Stimulated activated naive CD8-positive, alpha-beta T cell treated with anti-CD3 and anti-CD28 coated beads, Interleukin-15, amount 100 ng/mL, for 72 hours (primary cell): Measurements from ENCODE around the gene ZC3H8.

Source experiments
- ATAC-seq: fragments of 150-1000 bp; cut with Tn5 transposase; 2 replicates; pipeline ENCODE4 v1.10.0; 2021; ENCODE audit warnings: mild to moderate bottlenecking, moderate library complexity
- DNase-seq, 2 donors: peaks; one replicate each; pipeline ENCODE4 v3.0.0; 2021 to 2022
- H3K27ac Mint-ChIP-seq, 2 donors: one replicate each; pipeline ENCODE4 v1.8.0; 2022; ENCODE audit warnings: mild to moderate bottlenecking in 2 of 2, mixed read lengths in 2 of 2, moderate library complexity in 2 of 2
- H3K27me3 Mint-ChIP-seq: one replicate; pipeline ENCODE4 v1.8.0; 2022; ENCODE audit warnings: mixed read lengths
- H3K4me1 Mint-ChIP-seq: one replicate; pipeline ENCODE4 v1.8.0; 2022; ENCODE audit warnings: mild to moderate bottlenecking, mixed read lengths
- H3K4me3 Mint-ChIP-seq, 2 donors: one replicate each; pipeline ENCODE4 v1.8.0; 2022; ENCODE audit warnings: mild to moderate bottlenecking in 2 of 2, mixed read lengths in 2 of 2, moderate library complexity in 1 of 2
- H3K9me3 Mint-ChIP-seq, 2 donors: one replicate each; pipeline ENCODE4 v1.8.0; 2022; ENCODE audit warnings: mixed read lengths in 2 of 2

The ZC3H8 gene

DNA sequence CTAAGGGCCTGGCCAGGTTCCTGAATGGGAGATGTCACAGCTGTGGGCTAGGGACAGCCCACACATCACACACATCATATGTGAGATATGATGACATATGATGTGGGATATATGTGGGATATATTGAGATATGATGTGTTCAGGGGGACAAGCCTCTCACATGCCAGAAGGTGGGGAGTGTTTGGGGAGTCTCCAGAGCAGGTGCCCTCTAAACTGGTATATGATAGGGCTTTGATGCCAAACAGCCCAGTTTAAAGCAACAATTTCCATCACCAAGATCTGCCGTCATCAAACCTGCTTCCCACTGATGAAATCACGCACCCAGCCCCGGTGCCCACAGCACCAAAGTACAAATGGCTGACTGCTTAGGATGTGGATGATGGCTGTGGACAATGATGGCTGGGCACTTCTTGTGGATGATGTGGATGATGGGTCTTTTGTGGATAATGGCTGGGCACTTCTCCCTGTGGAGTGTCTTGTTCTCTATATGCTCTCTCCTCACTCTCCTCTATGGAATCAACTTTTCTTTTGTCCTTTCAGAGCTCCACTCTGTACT lies 65.8 kb downstream of the ZC3H8 start:
- H3K4me1 Mint-ChIP-seq, result peaks cover 72% of the 10 kb centered on the region
- peak overlapping the region in 1 of 2 donors; percentile 51 for H3K4me3 Mint-ChIP-seq
- H3K27me3 Mint-ChIP-seq, result no peaks in the 10 kb centered on the region
- ATAC-seq (no peak), DNase-seq (no peak)
- peak overlapping the region; percentile 96 to 97 for H3K27ac Mint-ChIP-seq
- peaks cover 4 to 6% of the 10 kb centered on the region in 2 donors for H3K9me3 Mint-ChIP-seq

DNA sequence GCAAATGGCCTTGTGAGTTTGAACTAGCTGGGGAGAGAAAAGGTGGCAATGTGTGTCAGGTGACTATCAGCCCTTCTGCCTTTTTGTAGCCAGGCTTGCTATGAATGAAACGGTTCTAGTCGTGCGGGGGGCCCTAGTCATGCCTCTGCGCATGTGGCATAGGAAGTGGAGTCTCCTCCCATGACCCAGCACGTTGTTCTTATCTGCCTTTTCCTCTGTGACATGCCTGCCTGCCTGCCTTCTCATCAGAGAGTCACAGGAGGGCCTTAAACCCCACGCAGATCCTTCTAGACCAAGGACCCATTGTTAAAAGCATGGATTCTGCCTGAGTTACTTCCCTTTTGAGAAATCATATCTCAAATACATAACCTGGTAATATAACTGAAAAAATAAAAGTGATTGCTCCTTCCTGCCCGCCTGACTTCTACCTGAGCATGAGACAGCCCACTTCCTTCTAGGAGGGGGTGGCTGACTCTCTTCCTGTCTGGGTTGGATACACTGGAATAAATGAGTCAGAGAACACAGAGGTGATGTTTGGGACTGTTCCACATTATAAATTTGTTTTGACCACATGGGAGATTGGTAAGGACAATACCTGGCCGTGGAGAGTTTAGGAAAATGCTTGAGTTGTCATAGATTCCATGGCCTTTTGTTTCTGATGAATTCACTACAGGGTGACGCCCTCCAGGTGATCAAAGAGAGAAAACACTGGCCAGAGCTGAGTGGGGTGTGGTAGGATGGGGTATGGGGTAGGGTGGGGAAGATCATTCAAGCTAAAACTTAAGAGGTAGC lies 66.8 kb downstream of the ZC3H8 start:
- DNase-seq, result peak; percentile 69 to 84
- peaks cover 4 to 6% of the 10 kb centered on the region in 2 donors for H3K9me3 Mint-ChIP-seq
- peak overlapping the region; percentile 51 to 68 for H3K4me3 Mint-ChIP-seq
- peak; percentile 93 for ATAC-seq
- peaks cover 79% of the 10 kb centered on the region for H3K4me1 Mint-ChIP-seq
- H3K27me3 Mint-ChIP-seq, result no peaks in the 10 kb centered on the region
- peak overlapping the region; percentile 96 to 97 for H3K27ac Mint-ChIP-seq

DNA sequence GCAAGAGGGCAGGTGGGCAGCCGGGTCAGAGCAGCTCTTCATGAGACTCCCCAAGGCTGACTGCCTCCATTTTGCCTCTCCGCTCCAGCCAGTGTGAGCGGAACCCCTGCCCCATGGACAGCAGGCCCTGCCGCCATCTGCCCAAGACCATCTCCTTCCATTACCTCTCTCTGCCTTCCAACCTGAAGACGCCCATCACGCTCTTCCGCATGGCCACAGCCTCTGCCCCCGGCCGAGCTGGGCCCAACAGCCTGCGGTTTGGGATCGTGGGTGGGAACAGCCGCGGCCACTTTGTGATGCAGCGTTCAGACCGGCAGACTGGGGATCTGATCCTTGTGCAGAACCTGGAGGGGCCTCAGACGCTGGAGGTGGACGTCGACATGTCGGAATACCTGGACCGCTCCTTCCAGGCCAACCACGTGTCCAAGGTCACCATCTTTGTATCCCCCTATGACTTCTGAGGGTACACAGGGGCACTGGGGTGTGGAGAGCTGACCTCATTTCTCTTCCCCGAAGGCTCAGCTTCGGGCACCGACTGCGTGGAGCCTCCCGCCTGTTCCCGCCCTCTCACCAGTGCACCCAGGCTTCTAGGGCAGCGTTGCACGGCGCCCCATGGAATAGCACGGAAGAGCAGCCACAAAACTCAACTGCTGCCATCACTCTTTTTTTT lies 67.7 kb downstream of the ZC3H8 start:
- Mint-ChIP-seq H3K4me3 (peak overlapping the region; percentile 42 to 68), H3K27ac (peak overlapping the region; percentile 96 to 97)
- no peak for ATAC-seq

GRCh38 chr2:112185131-112185530 lies 69.7 kb downstream of the ZC3H8 start:
- peaks cover 78% of the 10 kb centered on the region for H3K4me1 Mint-ChIP-seq

More for the DNA sequence above, 67.7 kb downstream of the ZC3H8 start:
- DNase-seq, result no peak
- H3K9me3 Mint-ChIP-seq, result peaks cover 4 to 6% of the 10 kb centered on the region in 2 donors
- peaks cover 83% of the 10 kb centered on the region for H3K4me1 Mint-ChIP-seq
- no peaks in the 10 kb centered on the region for H3K27me3 Mint-ChIP-seq

DNA sequence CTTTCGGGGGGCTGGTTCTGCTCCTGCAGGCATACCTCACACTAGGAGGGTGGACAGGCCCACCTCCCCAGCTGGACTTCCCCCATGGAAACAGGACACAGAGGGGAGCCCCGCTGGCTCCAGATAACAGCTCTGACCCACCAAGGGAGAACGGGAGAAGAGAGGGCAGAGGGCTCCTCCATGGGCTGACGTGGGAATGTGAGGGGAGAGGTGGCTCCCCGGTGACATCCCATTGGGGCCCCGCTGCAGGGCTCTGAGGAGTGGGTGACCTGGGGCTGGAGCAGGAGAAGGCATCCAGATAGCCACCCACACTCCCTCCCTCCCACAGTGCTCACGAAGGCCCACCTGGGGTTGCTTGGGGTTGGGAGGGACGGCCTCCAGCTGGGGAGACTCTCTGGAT lies 70.7 kb downstream of the ZC3H8 start:
- H3K4me1 Mint-ChIP-seq, result peaks cover 67% of the 10 kb centered on the region
- no peak for DNase-seq
- H3K9me3 Mint-ChIP-seq, result peaks cover 4 to 14% of the 10 kb centered on the region in 2 donors
- H3K4me3 Mint-ChIP-seq, result no peak overlapping the region
- ATAC-seq, result no peak
- peaks cover 8% of the 10 kb centered on the region for H3K27me3 Mint-ChIP-seq
- no peak overlapping the region for H3K27ac Mint-ChIP-seq

More at GRCh38 chr2:112185131-112185530, 69.7 kb downstream of the ZC3H8 start:
- ATAC-seq, result no peak
- no peak overlapping the region for H3K27ac Mint-ChIP-seq
- no peak for DNase-seq
- H3K27me3 Mint-ChIP-seq, result no peaks in the 10 kb centered on the region
- H3K9me3 Mint-ChIP-seq, result peaks cover 4 to 6% of the 10 kb centered on the region in 2 donors
- H3K4me3 Mint-ChIP-seq, result no peak overlapping the region

DNA sequence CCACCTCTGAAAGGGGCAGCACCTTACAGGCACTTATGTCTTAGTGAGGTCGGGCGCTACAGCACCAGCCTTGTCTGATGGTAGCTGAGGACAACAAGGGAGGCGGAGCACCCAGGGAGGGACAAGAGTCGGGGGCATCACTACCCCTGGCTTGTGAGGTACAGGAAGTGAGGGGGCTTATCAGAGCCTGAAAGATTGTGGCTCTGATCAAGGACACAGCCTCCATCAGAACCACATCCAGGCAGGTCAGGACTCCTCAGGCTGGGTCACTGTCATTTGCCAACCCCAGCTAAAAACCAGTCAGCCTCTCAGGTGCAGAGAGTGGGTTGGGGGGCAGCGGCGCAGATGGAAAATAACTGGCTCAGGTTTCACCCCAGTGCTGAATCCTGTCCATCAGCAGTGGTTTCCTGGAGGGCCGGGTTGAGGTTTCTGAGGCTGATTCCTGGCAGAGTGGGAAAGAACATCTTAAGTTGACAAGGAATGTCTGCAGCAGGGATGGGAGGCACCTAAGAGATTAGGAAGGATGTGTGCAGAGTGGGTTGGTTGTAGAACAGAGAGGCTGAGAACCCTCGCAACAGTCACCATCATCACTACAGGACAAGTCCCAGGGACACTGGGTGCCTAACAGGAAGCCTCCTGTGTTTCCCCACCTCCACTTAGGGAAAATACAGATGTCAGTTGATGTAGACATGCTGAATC lies 71.4 kb downstream of the ZC3H8 start:
- no peak for ATAC-seq
- Mint-ChIP-seq H3K27ac (peak overlapping the region; percentile 8 to 20), H3K9me3 (peaks cover 4 to 14% of the 10 kb centered on the region in 2 donors), H3K27me3 (peaks cover 8% of the 10 kb centered on the region), H3K4me3 (peak overlapping the region; percentile 19 to 40), H3K4me1 (peaks cover 61% of the 10 kb centered on the region)
- no peak for DNase-seq

GRCh38 chr2:112182581-112183034 lies 72.2 kb downstream of the ZC3H8 start:
- Mint-ChIP-seq H3K27me3 (peaks cover 8% of the 10 kb centered on the region), H3K4me1 (peaks cover 52% of the 10 kb centered on the region), H3K9me3 (peaks cover 4 to 13% of the 10 kb centered on the region in 2 donors), H3K4me3 (peak overlapping the region; percentile 50 to 71), H3K27ac (peak overlapping the region in 1 of 2 donors; percentile 64)
- peak; percentile 37 for ATAC-seq
- DNase-seq, result peak in 1 of 2 donors; percentile 22

- H3K4me3 Mint-ChIP-seq, result peak overlapping the region; percentile 50 to 71
- peaks cover 8% of the 10 kb centered on the region for H3K27me3 Mint-ChIP-seq
- H3K27ac Mint-ChIP-seq, result no peak overlapping the region
- DNase-seq, result peak; percentile 32 to 42
- peak; percentile 80 for ATAC-seq
- peaks cover 0 to 8% of the 10 kb centered on the region in 2 donors for H3K9me3 Mint-ChIP-seq
- peaks cover 44% of the 10 kb centered on the region for H3K4me1 Mint-ChIP-seq
Measured at GRCh38 chr2:112181571-112182290, 73.1 kb downstream of the ZC3H8 start.

DNA sequence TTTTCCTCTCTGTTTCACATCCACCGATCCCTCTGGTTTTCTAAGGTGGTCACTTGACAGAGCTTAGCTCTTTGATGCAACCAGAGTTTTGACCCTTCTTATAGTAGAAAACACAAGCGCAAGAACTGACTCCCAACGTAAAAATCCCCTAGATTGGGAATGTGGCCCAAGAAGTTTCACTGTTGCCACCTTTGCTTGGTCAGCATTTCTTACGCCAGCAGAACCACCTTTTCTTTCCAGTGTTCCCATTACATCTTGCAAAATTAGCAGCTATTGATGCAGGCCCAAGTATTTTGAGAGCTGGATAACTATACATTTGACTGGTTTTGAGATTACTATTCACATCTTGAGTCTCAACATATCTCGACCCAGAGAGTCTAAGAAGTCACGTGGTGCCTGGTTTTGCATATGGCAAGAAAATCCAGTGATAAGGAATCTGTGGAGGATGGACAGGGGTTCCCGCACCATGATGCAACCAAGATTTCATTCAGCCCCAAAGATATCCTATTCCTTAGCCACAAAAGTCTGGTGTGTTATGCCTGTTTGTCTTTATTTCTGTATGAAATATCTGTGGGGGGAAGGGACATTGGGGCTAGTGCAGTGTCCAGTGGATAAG lies 78.8 kb downstream of the ZC3H8 start:
- Mint-ChIP-seq H3K27ac (no peak overlapping the region), H3K4me1 (peaks cover 8% of the 10 kb centered on the region), H3K4me3 (no peak overlapping the region), H3K27me3 (peaks cover 8% of the 10 kb centered on the region), H3K9me3 (peaks cover 0 to 8% of the 10 kb centered on the region in 2 donors)
- DNase-seq (no peak), ATAC-seq (no peak)

DNA sequence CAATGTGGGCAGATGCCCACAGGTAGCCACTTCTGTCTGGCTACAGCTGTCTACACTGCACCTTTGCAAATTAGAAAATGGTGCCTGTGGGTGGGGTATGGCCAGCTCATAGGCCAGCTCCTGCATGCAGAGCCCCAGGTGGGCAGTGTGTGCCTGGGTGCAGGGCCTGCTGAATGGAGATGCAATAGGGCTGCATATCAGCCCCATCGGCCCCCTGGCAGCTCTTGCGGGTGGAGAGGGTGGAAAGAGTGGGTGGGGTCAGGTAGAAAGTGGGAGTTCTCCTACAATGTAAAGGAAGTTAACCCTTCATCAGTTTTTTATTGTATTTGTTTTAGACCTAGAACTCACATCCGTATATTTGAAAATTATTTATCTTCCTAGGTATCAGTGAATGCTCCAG lies 79.5 kb downstream of the ZC3H8 start:
- Mint-ChIP-seq H3K9me3 (peaks cover 0 to 8% of the 10 kb centered on the region in 2 donors), H3K27ac (no peak overlapping the region), H3K4me3 (no peak overlapping the region), H3K4me1 (peaks cover 8% of the 10 kb centered on the region), H3K27me3 (peaks cover 8% of the 10 kb centered on the region)
- ATAC-seq (no peak), DNase-seq (no peak)

- H3K27ac Mint-ChIP-seq, result no peak overlapping the region
- no peak for DNase-seq
- H3K4me1 Mint-ChIP-seq, result peaks cover 8% of the 10 kb centered on the region
- no peak for ATAC-seq
- peaks cover 0 to 2% of the 10 kb centered on the region in 2 donors for H3K9me3 Mint-ChIP-seq
- peaks cover 2% of the 10 kb centered on the region for H3K27me3 Mint-ChIP-seq
- H3K4me3 Mint-ChIP-seq, result no peak overlapping the region
Measured at GRCh38 chr2:112174383-112174782, 80.5 kb downstream of the ZC3H8 start.

- ATAC-seq (no peak), DNase-seq (no peak)
- Mint-ChIP-seq H3K4me1 (peaks cover 8% of the 10 kb centered on the region), H3K27ac (no peak overlapping the region), H3K9me3 (no peaks in the 10 kb centered on the region), H3K4me3 (no peak overlapping the region), H3K27me3 (no peaks in the 10 kb centered on the region)
Measured at GRCh38 chr2:112173646-112174319, 81.1 kb downstream of the ZC3H8 start.

DNA sequence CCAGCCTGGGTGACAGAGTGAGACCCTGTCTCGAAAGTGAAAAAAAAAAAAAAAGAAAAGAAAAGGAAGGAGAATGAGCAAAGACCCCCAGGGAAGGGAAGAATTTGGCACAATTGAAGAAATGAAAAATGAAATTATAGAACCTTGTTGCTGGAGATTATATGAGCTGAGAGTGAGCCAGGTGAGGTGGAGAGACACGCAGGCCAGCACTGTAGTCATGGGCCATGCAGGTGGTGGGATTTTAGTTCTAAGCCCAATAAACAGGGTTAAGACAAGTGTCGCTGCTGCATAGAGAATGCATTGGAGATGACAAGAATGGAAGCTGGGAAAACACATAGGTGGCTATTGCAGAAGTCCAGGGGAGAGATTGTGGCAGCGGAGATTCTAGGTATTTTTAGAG lies 84.3 kb downstream of the ZC3H8 start:
- Mint-ChIP-seq H3K4me3 (no peak overlapping the region), H3K4me1 (peaks cover 17% of the 10 kb centered on the region), H3K9me3 (no peaks in the 10 kb centered on the region), H3K27ac (no peak overlapping the region), H3K27me3 (no peaks in the 10 kb centered on the region)
- DNase-seq (no peak), ATAC-seq (no peak)
